H1 (cell line): ENCODE results near the gene NAGS.

Source experiments
- ATF3 ChIP-seq: IDR thresholded peaks from 2 replicates; pipeline ENCODE4 v1.6.1; 2011; ENCODE audit warnings: low read depth, mild to moderate bottlenecking, low read length; ENCODE audit not compliant: insufficient read depth
- FOSL1 ChIP-seq: IDR thresholded peaks from 2 replicates; pipeline ENCODE4 v1.6.1; 2011; ENCODE audit warnings: mild to moderate bottlenecking, low read depth, low read length, moderate library complexity; ENCODE audit not compliant: insufficient read depth
- MAFK ChIP-seq: IDR thresholded peaks from 2 replicates; pipeline ENCODE4 v1.6.1; 2012; ENCODE audit warnings: low read depth, mild to moderate bottlenecking, improper control_type of control experiment, low read length
- NRF1 ChIP-seq: IDR thresholded peaks from 2 replicates; pipeline ENCODE4 v1.6.1; 2011; ENCODE audit warnings: mild to moderate bottlenecking, low read depth, low read length, improper control_type of control experiment
- TEAD4 ChIP-seq: IDR thresholded peaks from 2 replicates; pipeline ENCODE4 v1.6.1; 2012; ENCODE audit warnings: low read depth, low read length, inconsistent platforms, mixed read lengths
- TF ChIP-seq, protein P1 (sequence below), 3 experiments: IDR thresholded peaks; 1 replicate in 2 of 3; 2 replicates in 1 of 3; pipeline versions ENCODE4 v1.5.1 to v1.6.1; 2011; ENCODE audit warnings: low read length in 3 of 3, mild to moderate bottlenecking in 3 of 3, inconsistent platforms in 2 of 3, low read depth in 1 of 3, moderate library complexity in 1 of 3; ENCODE audit not compliant: insufficient read depth in 1 of 3; ENCODE audit errors: control extremely low read depth in 1 of 3

DNA sequence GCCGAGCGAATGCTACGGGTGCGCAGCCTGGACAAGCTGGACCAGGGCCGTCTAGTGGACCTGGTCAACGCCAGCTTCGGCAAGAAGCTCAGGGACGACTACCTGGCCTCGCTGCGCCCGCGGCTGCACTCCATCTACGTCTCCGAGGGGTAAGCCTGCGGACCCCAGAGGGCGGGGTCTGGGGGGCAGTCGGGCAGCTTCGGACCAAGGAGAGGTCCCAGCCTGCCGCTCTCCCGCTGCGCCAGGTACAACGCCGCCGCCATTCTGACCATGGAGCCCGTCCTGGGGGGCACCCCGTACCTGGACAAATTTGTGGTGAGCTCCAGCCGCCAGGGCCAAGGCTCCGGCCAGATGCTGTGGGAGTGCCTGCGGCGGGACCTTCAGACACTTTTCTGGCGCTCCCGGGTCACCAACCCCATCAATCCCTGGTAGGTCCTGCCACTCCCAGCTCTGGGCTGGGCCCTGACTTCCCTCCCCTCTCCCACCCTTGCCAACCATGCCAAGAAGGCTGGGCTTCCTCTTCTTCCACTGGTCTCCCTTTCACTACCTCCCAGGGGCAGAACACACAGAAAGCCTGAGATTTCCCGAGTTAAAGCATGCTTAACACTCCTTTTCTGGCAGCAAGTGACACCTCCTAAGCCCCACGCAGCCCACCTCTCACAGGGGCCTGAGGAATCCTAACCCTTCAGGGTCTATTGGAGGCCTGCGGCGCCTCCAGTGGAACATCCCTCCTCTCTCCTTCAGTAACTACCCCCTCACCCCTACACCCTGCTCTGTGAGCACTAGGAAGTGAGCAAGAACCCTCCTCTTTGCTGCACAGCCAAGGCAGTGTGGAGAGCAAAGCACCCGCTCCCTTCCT, 3.2 kb downstream of the NAGS start:
- TF ChIP-seq, protein P1, sequence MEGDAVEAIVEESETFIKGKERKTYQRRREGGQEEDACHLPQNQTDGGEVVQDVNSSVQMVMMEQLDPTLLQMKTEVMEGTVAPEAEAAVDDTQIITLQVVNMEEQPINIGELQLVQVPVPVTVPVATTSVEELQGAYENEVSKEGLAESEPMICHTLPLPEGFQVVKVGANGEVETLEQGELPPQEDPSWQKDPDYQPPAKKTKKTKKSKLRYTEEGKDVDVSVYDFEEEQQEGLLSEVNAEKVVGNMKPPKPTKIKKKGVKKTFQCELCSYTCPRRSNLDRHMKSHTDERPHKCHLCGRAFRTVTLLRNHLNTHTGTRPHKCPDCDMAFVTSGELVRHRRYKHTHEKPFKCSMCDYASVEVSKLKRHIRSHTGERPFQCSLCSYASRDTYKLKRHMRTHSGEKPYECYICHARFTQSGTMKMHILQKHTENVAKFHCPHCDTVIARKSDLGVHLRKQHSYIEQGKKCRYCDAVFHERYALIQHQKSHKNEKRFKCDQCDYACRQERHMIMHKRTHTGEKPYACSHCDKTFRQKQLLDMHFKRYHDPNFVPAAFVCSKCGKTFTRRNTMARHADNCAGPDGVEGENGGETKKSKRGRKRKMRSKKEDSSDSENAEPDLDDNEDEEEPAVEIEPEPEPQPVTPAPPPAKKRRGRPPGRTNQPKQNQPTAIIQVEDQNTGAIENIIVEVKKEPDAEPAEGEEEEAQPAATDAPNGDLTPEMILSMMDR (IDR thresholded peaks at IDR 0.05; ENCODE audit: control extremely low read depth in 1 of 3, insufficient read depth in 1 of 3, low read depth in 1 of 3, low read length in 3 of 3): no peak
- TF ChIP-seq NRF1 (no peak), MAFK (no peak), TEAD4 (no peak), ATF3 (no peak), FOSL1 (no peak)
